GM12891 (cell line): ENCODE data around the gene FAM171A2.

ENCODE experiments used
- POLR2A ChIP-seq: IDR thresholded peaks from 2 replicates; pipeline ENCODE4 v1.6.1; 2011; ENCODE audit warnings: low read depth, low read length, control low read depth
- POLR2AphosphoS5 ChIP-seq: IDR thresholded peaks from 2 replicates; pipeline ENCODE4 v1.6.1; 2011; ENCODE audit warnings: low read depth, low read length, control low read depth
- TAF1 ChIP-seq: IDR thresholded peaks from 2 replicates; pipeline ENCODE4 v1.6.1; 2011; ENCODE audit warnings: low read depth, low read length, control low read depth

DNA sequence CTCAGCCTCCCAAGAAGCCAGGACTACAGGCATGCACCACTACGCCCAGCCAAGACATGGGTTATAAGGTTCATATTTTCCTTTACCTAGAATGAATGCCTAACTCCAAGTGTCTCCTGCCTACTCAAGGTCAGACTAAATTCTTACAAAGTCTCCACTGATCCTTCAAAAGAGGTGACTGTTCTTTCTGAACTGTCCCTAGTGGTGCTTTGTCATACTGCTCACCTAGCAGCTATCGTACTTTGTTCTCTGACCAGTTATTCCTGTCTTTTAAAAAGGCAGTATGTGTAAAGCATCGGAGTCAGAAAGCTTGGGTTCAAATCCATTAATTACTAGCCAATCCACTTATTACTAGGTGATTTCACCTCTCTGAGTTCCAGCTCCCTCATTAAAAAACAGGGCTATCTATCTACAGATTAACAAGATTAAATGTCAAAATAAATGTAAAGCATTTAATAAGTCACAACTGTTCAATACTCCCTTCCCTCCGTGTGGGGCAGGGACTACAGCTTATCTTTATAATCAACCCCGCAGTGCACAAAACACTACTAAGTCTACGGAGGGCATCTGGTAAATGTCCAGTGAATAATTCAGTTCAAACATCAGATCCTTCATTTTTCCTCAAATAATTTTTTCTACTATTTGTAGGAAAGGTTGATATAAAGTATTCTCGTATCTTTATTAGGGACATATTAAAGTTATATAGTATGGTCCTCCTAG is 45.8 kb upstream of the FAM171A2 start:
- TF ChIP-seq POLR2A (no peak), POLR2AphosphoS5 (no peak), TAF1 (no peak)
